Gastroesophageal sphincter (tissue), 4 donors: ENCODE data around the gene CEP250. TPM values are rescaled to one million over a fixed set of nuclear protein-coding genes. Genes with fewer than 3 reads are reported as not detected.

Source experiments
- ATAC-seq: fragments of 150-250 bp; one replicate; pipeline ENCODE4 v1.9.1; 2016; ENCODE audit warnings: mild to moderate bottlenecking, moderate library complexity
- H3K27ac ChIP-seq, 4 donors: fragments of 200-600 bp; sonication (generic) in 3 of 4; 1 replicate in 3 of 4; 2 replicates in 1 of 4; pipeline ENCODE4 v1.5.1; 2016 to 2019
- H3K27me3 ChIP-seq: fragments of 200-600 bp; sonication (generic); one replicate; pipeline ENCODE4 v1.5.1; 2019
- H3K36me3 ChIP-seq, 2 donors: fragments of 200-600 bp; sonication (generic); one replicate each; pipeline ENCODE4 v1.5.1; 2019; ENCODE audit warnings: control low read depth in 1 of 2
- H3K4me1 ChIP-seq, 3 donors: fragments of 200-600 bp; sonication (generic); 1 replicate in 2 of 3; 2 replicates in 1 of 3; pipeline ENCODE4 v1.5.1; 2016 to 2019; ENCODE audit warnings: control low read depth in 2 of 3
- H3K4me3 ChIP-seq, 2 donors: fragments of 200-600 bp; sonication (generic); one replicate each; pipeline ENCODE4 v1.5.1; 2019; ENCODE audit warnings: mild to moderate bottlenecking in 1 of 2, moderate library complexity in 1 of 2
- H3K9me3 ChIP-seq, 3 donors: fragments of 200-600 bp; sonication (generic); one replicate each; pipeline ENCODE4 v1.5.1; 2017 to 2019; ENCODE audit warnings: control low read depth in 2 of 3
- CTCF ChIP-seq, 4 experiments: fragments of 200-600 bp in 2 of 4; fragments of 450-650 bp in 2 of 4; sonication (generic) in 1 of 4; IDR thresholded peaks; one replicate each; pipeline ENCODE4 v1.5.1; 2017 to 2019; ENCODE audit warnings: antibody characterized with exemption in 4 of 4, mild to moderate bottlenecking in 2 of 4, moderate library complexity in 2 of 4
- EP300 ChIP-seq: sonication (generic); formaldehyde crosslinking; IDR thresholded peaks from one replicate; pipeline ENCODE4 v1.6.1; 2017; ENCODE audit warnings: antibody characterized with exemption, mild to moderate bottlenecking
- POLR2A ChIP-seq, 2 donors: fragments of 450-650 bp; IDR thresholded peaks; one replicate each; pipeline ENCODE4 v1.6.1; 2017; ENCODE audit warnings: antibody characterized with exemption in 2 of 2, mild to moderate bottlenecking in 2 of 2, moderate library complexity in 1 of 2
- POLR2AphosphoS5 ChIP-seq: sonication (generic); formaldehyde crosslinking; IDR thresholded peaks from one replicate; pipeline ENCODE4 v1.6.1; 2017; ENCODE audit warnings: antibody characterized with exemption
- WGBS, 2 donors: methylation state at CpG; one replicate each; pipeline ENCODE4 v1.1.5; 2018; ENCODE audit warnings: low coverage in 1 of 2; 5-methylcytosine and 5-hydroxymethylcytosine counted together
- total RNA-seq, 4 donors: library from RNA; depleted of rRNA; stranded (reverse); fragments of >200 nt; gene quantifications; one replicate each; pipeline ENCODE4 v1.1.0, GENCODE V29; 2016

CEP250 gene
- total RNA-seq, 4 donors from 2014 or later = 22.6 to 37.9 (median 30.9) TPM

DNA sequence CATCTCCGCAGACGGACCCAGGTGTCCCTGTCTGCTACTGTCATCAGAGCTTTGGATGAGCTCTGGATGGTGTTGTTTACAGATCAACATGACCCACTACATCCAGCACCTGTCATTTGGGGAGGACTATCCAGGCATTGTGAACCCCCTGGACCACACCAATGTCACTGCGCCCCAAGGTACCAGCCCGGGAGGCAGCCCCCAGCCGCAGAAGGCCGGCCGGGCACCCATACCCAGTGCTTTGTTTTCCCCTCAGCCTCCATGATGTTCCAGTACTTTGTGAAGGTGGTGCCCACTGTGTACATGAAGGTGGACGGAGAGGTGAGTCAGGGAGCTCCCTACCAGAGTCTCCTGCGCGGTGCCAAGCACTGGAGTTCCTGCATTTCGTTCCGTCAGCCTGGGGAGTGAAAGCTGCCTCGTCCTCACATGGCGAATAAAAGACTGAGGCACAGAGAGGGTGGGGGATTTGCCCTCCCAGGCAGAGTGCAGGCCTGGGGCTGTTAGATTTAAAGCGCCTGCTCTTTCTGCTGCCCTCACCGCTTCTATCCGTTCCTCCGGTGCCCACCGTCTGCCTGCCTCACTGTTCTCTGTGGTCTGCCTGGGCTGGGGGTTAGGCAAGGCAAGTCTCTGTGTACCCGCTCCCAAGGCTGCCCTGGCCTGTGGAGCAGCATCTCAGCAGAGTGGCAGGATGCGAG lies 100.7 kb downstream of the CEP250 start:
- WGBS, 2 donors = 80 to 94% methylated on average over 1 to 15 of the region's 21 CpGs
- no peak for ATAC-seq
- H3K36me3 ChIP-seq = peaks cover 0 to 82% of the 10 kb centered on the region in 2 donors
- no peak overlapping the region for H3K27ac ChIP-seq
- H3K4me1 ChIP-seq = no peaks in the 10 kb centered on the region
- H3K27me3 ChIP-seq = no peaks in the 10 kb centered on the region
- H3K4me3 ChIP-seq = no peak overlapping the region
- H3K9me3 ChIP-seq = no peaks in the 10 kb centered on the region
- TF ChIP-seq POLR2AphosphoS5 (no peak), POLR2A (IDR thresholded peaks at IDR 0.05) (no peak), CTCF (IDR thresholded peaks at IDR 0.05) (no peak), EP300 (no peak)

GRCh38 chr20:35556871-35557270 lies 101.5 kb downstream of the CEP250 start:
- TF ChIP-seq EP300 = no peak
- no peak for TF ChIP-seq POLR2A (IDR thresholded peaks at IDR 0.05)
- no peak for TF ChIP-seq POLR2AphosphoS5
- TF ChIP-seq CTCF (IDR thresholded peaks at IDR 0.05) = no peak
- H3K27me3 ChIP-seq = no peaks in the 10 kb centered on the region
- no peak for ATAC-seq
- H3K36me3 ChIP-seq = peaks cover 0 to 75% of the 10 kb centered on the region in 2 donors
- H3K9me3 ChIP-seq = no peaks in the 10 kb centered on the region
- H3K4me3 ChIP-seq = no peak overlapping the region
- no peak overlapping the region for H3K27ac ChIP-seq
- WGBS, 2 donors = 80% methylated on average over 1 of the region's 8 CpGs; no CpG with 5 or more reads in 1 of the 2 donors
- H3K4me1 ChIP-seq = no peaks in the 10 kb centered on the region

GRCh38 chr20:35558451-35558850 lies 103.1 kb downstream of the CEP250 start:
- Histone ChIP-seq H3K27me3 (no peaks in the 10 kb centered on the region), H3K36me3 (peaks cover 0 to 60% of the 10 kb centered on the region in 2 donors), H3K4me3 (no peak overlapping the region), H3K27ac (no peak overlapping the region), H3K4me1 (no peaks in the 10 kb centered on the region), H3K9me3 (no peaks in the 10 kb centered on the region)
- 88 to 100% methylated on average over 1 to 4 of the region's 4 CpGs for WGBS, 2 donors
- no peak for ATAC-seq
- TF ChIP-seq CTCF (IDR thresholded peaks at IDR 0.05) (no peak), EP300 (no peak), POLR2A (IDR thresholded peaks at IDR 0.05) (no peak), POLR2AphosphoS5 (no peak)

GRCh38 chr20:35559042-35559693 lies 103.8 kb downstream of the CEP250 start:
- no peak overlapping the region for H3K4me3 ChIP-seq
- TF ChIP-seq CTCF (IDR thresholded peaks at IDR 0.05) (no peak), EP300 (no peak), POLR2A (IDR thresholded peaks at IDR 0.05) (no peak), POLR2AphosphoS5 (no peak)
- no peak overlapping the region for H3K27ac ChIP-seq
- H3K9me3 ChIP-seq = no peaks in the 10 kb centered on the region
- no peak for ATAC-seq
- WGBS, 2 donors = 83 to 95% methylated on average over 6 to 7 of the region's 24 CpGs
- H3K4me1 ChIP-seq = no peaks in the 10 kb centered on the region
- H3K36me3 ChIP-seq = peaks cover 0 to 53% of the 10 kb centered on the region in 2 donors
- H3K27me3 ChIP-seq = no peaks in the 10 kb centered on the region

DNA sequence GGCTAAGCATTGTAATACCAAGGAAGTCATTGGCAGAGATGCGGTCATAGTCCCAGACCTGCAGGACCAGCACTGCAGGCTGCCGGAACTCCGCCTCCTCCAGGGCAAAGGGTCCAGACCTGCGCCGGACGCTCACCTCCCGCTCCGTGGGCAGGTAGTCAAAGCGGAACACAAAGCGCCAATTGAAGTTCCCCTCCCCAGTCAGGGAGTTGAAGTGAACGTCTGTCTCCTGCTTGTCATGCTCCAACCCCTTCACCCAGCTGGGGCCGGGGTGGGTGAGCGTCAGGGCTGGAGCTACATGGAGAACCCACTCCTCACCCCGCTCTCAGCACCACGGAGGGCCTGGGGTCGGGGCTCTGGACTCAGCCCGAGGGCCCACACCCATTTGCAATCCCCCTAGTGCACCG lies 104.7 kb downstream of the CEP250 start:
- WGBS, 2 donors = 60% methylated on average over 1 of the region's 18 CpGs; no CpG with 5 or more reads in 1 of the 2 donors
- H3K9me3 ChIP-seq = no peaks in the 10 kb centered on the region
- H3K36me3 ChIP-seq = peaks cover 0 to 43% of the 10 kb centered on the region in 2 donors
- no peak overlapping the region for H3K27ac ChIP-seq
- no peak for TF ChIP-seq POLR2AphosphoS5
- TF ChIP-seq POLR2A (IDR thresholded peaks at IDR 0.05) = no peak
- no peak for TF ChIP-seq CTCF (IDR thresholded peaks at IDR 0.05)
- TF ChIP-seq EP300 = no peak
- H3K4me3 ChIP-seq = no peak overlapping the region
- no peaks in the 10 kb centered on the region for H3K4me1 ChIP-seq
- H3K27me3 ChIP-seq = no peaks in the 10 kb centered on the region
- ATAC-seq = no peak
